ENCODE results near the gene TRIM26.
"Not testable (repeated sequence)": the region's sequence is repeated elsewhere in the genome, so short reads cannot be mapped to it uniquely, and the experiment has no call there.

Gene TRIM26

GRCh38 chr6:30152910-30153610 lies 60.1 kb downstream of the TRIM26 start:
- no peak for DNase-seq (ENCODE audit: low spot score)

- no peak for DNase-seq (ENCODE audit: low spot score)
Observed at GRCh38 chr6:30152016-30152673, 61.1 kb downstream of the TRIM26 start.

- no peak for DNase-seq (ENCODE audit: low spot score)
Observed at GRCh38 chr6:30151580-30151979, 61.6 kb downstream of the TRIM26 start.

- DNase-seq (ENCODE audit: low spot score) = no peak
Observed at GRCh38 chr6:30150671-30151395, 62.4 kb downstream of the TRIM26 start.

- DNase-seq (ENCODE audit: low spot score) = no peak
Observed at GRCh38 chr6:30149858-30150550, 63.2 kb downstream of the TRIM26 start.

GRCh38 chr6:30149234-30149633 lies 64.0 kb downstream of the TRIM26 start:
- DNase-seq (ENCODE audit: low spot score) = no peak

- no peak for DNase-seq (ENCODE audit: low spot score)
Observed at GRCh38 chr6:30147096-30147495, 66.1 kb downstream of the TRIM26 start.

GRCh38 chr6:30145818-30146217 lies 67.4 kb downstream of the TRIM26 start:
- DNase-seq (ENCODE audit: low spot score) = no peak

- DNase-seq (ENCODE audit: low spot score) = no peak
Observed at GRCh38 chr6:30144811-30145210, 68.4 kb downstream of the TRIM26 start.

GRCh38 chr6:30143780-30144179 lies 69.4 kb downstream of the TRIM26 start:
- DNase-seq (ENCODE audit: low spot score) = no peak

GRCh38 chr6:30142665-30143064 lies 70.5 kb downstream of the TRIM26 start:
- DNase-seq (ENCODE audit: low spot score) = no peak

GRCh38 chr6:30140240-30140639 lies 73.0 kb downstream of the TRIM26 start:
- not testable (repeated sequence) for DNase-seq (ENCODE audit: low spot score)

- no peak for DNase-seq (ENCODE audit: low spot score)
Observed at GRCh38 chr6:30136570-30137286, 76.5 kb downstream of the TRIM26 start.

GRCh38 chr6:30135757-30136156 lies 77.4 kb downstream of the TRIM26 start, which contains the start of gene TRIM40:
Gene TRIM40 (plus strand): TSS chr6:30136140. CDS start chr6:30137037, 897 bp downstream.
- DNase-seq (ENCODE audit: low spot score) = no peak

- DNase-seq (ENCODE audit: low spot score) = no peak
Observed at GRCh38 chr6:30135147-30135546, 78.1 kb downstream of the TRIM26 start.
